Keratinocyte (primary cell): ENCODE results near the gene TSHZ3. TPM values are rescaled to one million over a fixed set of nuclear protein-coding genes. Genes with fewer than 3 reads are reported as not detected.

Source experiments
- DNase-seq: peaks from one replicate; pipeline ENCODE4 v3.0.0-alpha.2; 2011; ENCODE audit warnings: low read depth, missing footprints, low spot score
- FAIRE-seq: peaks from 2 replicates; lab custom pipeline; 2011; peaks lifted over from hg19 to GRCh38; lab: Jason Lieb, UNC
- H2AFZ ChIP-seq: 2 replicates; pipeline ENCODE4 v1.6.0; 2012; ENCODE audit warnings: low read length, control low read depth, inconsistent platforms; ENCODE audit not compliant: control insufficient read depth
- H3K27ac ChIP-seq: 2 replicates; pipeline ENCODE4 v1.5.1; 2011; ENCODE audit warnings: low read length; ENCODE audit not compliant: control insufficient read depth, insufficient read depth
- H3K27me3 ChIP-seq: 3 replicates; pipeline ENCODE4 v1.6.0; 2011; ENCODE audit warnings: low read length; ENCODE audit not compliant: control insufficient read depth, insufficient read depth; ENCODE audit errors: extremely low read depth
- H3K36me3 ChIP-seq, 2 experiments: 2 replicates in 1 of 2; 3 replicates in 1 of 2; pipeline ENCODE4 v1.5.1; 2011; ENCODE audit warnings: low read length in 2 of 2, mild to moderate bottlenecking in 1 of 2; ENCODE audit not compliant: control insufficient read depth in 2 of 2, insufficient read depth in 2 of 2; ENCODE audit errors: extremely low read depth in 1 of 2
- H3K4me1 ChIP-seq: 3 replicates; pipeline ENCODE4 v1.5.1; 2011; ENCODE audit warnings: low read length; ENCODE audit not compliant: control insufficient read depth, insufficient read depth; ENCODE audit errors: extremely low read depth
- H3K4me2 ChIP-seq: 3 replicates; pipeline ENCODE4 v1.6.0; 2011; ENCODE audit warnings: low read depth, low read length; ENCODE audit not compliant: control insufficient read depth, insufficient read depth; ENCODE audit errors: extremely low read depth
- H3K4me3 ChIP-seq, 3 experiments: fragments of 200-600 bp in 1 of 3; sonication (generic) in 1 of 3; 2 replicates in 2 of 3; 3 replicates in 1 of 3; pipeline ENCODE4 v1.5.1; 2011 to 2016; ENCODE audit warnings: low read length in 3 of 3, mild to moderate bottlenecking in 3 of 3, control low read depth in 2 of 3, inconsistent platforms in 1 of 3, low read depth in 1 of 3, mixed read lengths in 1 of 3, mixed run types in 1 of 3, moderate library complexity in 1 of 3; ENCODE audit not compliant: control insufficient read depth in 2 of 3, insufficient read depth in 2 of 3; ENCODE audit errors: extremely low read depth in 1 of 3
- H3K79me2 ChIP-seq: 2 replicates; pipeline ENCODE4 v1.6.0; 2012; ENCODE audit warnings: low read length; ENCODE audit not compliant: control insufficient read depth, insufficient read depth
- H3K9ac ChIP-seq: 3 replicates; pipeline ENCODE4 v1.6.0; 2011; ENCODE audit warnings: low read length; ENCODE audit not compliant: control insufficient read depth, insufficient read depth; ENCODE audit errors: extremely low read depth
- H3K9me1 ChIP-seq: 3 replicates; pipeline ENCODE4 v1.6.0; 2011; ENCODE audit warnings: low read length; ENCODE audit not compliant: control insufficient read depth, insufficient read depth; ENCODE audit errors: extremely low read depth
- H3K9me3 ChIP-seq: 2 replicates; pipeline ENCODE4 v1.5.1; 2012; ENCODE audit warnings: low read depth, low read length; ENCODE audit not compliant: control insufficient read depth
- H4K20me1 ChIP-seq: 3 replicates; pipeline ENCODE4 v1.6.0; 2011; ENCODE audit warnings: low read length; ENCODE audit not compliant: control insufficient read depth, insufficient read depth; ENCODE audit errors: extremely low read depth
- CTCF ChIP-seq, 3 experiments: IDR thresholded peaks in 1 of 3; conservative IDR thresholded peaks in 1 of 3; optimal IDR thresholded peaks in 1 of 3; 2 replicates in 2 of 3; 3 replicates in 1 of 3; pipeline versions ENCODE3 to v1.5.1; 2011; ENCODE audit warnings: low read length in 3 of 3, mild to moderate bottlenecking in 3 of 3, moderate library complexity in 2 of 3, control low read depth in 1 of 3, inconsistent platforms in 1 of 3; ENCODE audit not compliant: insufficient read depth in 2 of 3; ENCODE audit errors: extremely low read depth in 1 of 3
- EZH2 ChIP-seq: IDR thresholded peaks from one replicate; pipeline ENCODE4 v1.6.1; 2012; ENCODE audit warnings: inconsistent platforms, mild to moderate bottlenecking, low read length, moderate library complexity
- dilution Hi-C: fragments of 300-500 bp; cut with MboI; formaldehyde crosslinking; loops from one replicate; pipeline ENCODE4 v1.7.0; 2020; ENCODE audit warnings: low sequenced_read_pairs; ENCODE audit not compliant: extremely low pct_ligation_motif_present
- polyA plus RNA-seq, 5 experiments: library from polyadenylated mRNA; depleted of rRNA in 3 of 5; stranded (reverse) in 3 of 5; stranded (forward) in 1 of 5; unstranded in 1 of 5; fragments of >200 nt; gene quantifications; 1 replicate in 1 of 5; 2 replicates in 3 of 5; 3 replicates in 1 of 5; pipeline versions ENCODE4 v1.2.1 to v1.2.3, GENCODE V29; 2011 to 2012; ENCODE audit warnings: missing spikeins in 2 of 5, low read depth in 1 of 5, low replicate concordance in 1 of 5

TSHZ3 gene
- polyA plus RNA-seq, 1 donor (not counting 4 experiments of a cell fraction or from before 2014, with no cell fraction given): 3.6 TPM

GRCh38 chr19:31334849-31335624 is 14.2 kb downstream of the TSHZ3 start:
- FAIRE-seq (no peak), DNase-seq (no peak)
- Histone ChIP-seq H3K9ac (peak overlapping the region; percentile 51), H2AFZ (no peak overlapping the region), H3K9me1 (no peaks in the 10 kb centered on the region), H3K9me3 (no peaks in the 10 kb centered on the region), H3K4me1 (peaks cover 47% of the 10 kb centered on the region), H3K36me3 (no peaks in the 10 kb centered on the region), H3K79me2 (peaks cover 43% of the 10 kb centered on the region), H3K4me2 (peak overlapping the region; percentile 85), H3K27me3 (no peaks in the 10 kb centered on the region), H3K4me3 (peak overlapping the region in 1 of 3 experiments; percentile 45), H3K27ac (peak overlapping the region; percentile 81), H4K20me1 (no peaks in the 10 kb centered on the region)
- dilution Hi-C loops: no loop called here
- TF ChIP-seq CTCF (optimal IDR thresholded peaks at IDR 0.05 in 1 of 3, IDR thresholded peaks at IDR 0.05 in 1 of 3, conservative IDR thresholded peaks at IDR 0.05 in 1 of 3; ENCODE audit: extremely low read depth in 1 of 3, insufficient read depth in 2 of 3, low read length in 3 of 3) (no peak), EZH2 (no peak)

GRCh38 chr19:31334101-31334848 is 15.0 kb downstream of the TSHZ3 start:
- Histone ChIP-seq H3K9me3 (no peaks in the 10 kb centered on the region), H3K4me1 (peaks cover 43% of the 10 kb centered on the region), H3K4me3 (peak overlapping the region in 2 of 3 experiments; percentile 9 to 45), H3K9ac (peak overlapping the region; percentile 51), H3K79me2 (peaks cover 45% of the 10 kb centered on the region), H3K27ac (peak overlapping the region; percentile 81), H4K20me1 (no peaks in the 10 kb centered on the region), H3K27me3 (no peaks in the 10 kb centered on the region), H2AFZ (no peak overlapping the region), H3K36me3 (no peaks in the 10 kb centered on the region), H3K9me1 (no peaks in the 10 kb centered on the region), H3K4me2 (peak overlapping the region; percentile 85)
- dilution Hi-C loops: no loop called here
- FAIRE-seq: peak; percentile 86
- no peak for DNase-seq
- TF ChIP-seq EZH2 (no peak), CTCF (optimal IDR thresholded peaks at IDR 0.05 in 1 of 3, IDR thresholded peaks at IDR 0.05 in 1 of 3, conservative IDR thresholded peaks at IDR 0.05 in 1 of 3; ENCODE audit: extremely low read depth in 1 of 3, insufficient read depth in 2 of 3, low read length in 3 of 3) (no peak)
